HEK293T (cell line): ENCODE measurements around the gene ROR1.

ENCODE experiments used
- ELF4 ChIP-seq: fragments of 450-650 bp; IDR thresholded peaks from 2 replicates; pipeline ENCODE4 v1.6.1; 2017; ENCODE audit warnings: antibody characterized with exemption
- FOXM1 ChIP-seq: fragments of 450-650 bp; IDR thresholded peaks from 2 replicates; pipeline ENCODE4 v1.6.1; 2017; ENCODE audit warnings: mild to moderate bottlenecking, borderline replicate concordance
- L3MBTL2 ChIP-seq: fragments of 450-650 bp; conservative IDR thresholded peaks from 2 replicates; pipeline ENCODE4 v1.6.1; 2016; ENCODE audit warnings: mild to moderate bottlenecking
- PKNOX1 ChIP-seq: fragments of 450-650 bp; IDR thresholded peaks from 2 replicates; pipeline ENCODE4 v1.6.1; 2016
- SP1 ChIP-seq: fragments of 450-650 bp; IDR thresholded peaks from 2 replicates; pipeline ENCODE4 v1.6.1; 2017
- SUZ12 ChIP-seq: fragments of 450-650 bp; IDR thresholded peaks from 2 replicates; pipeline ENCODE4 v1.6.1; 2016; ENCODE audit warnings: mild to moderate bottlenecking
- TARDBP ChIP-seq: fragments of 450-650 bp; IDR thresholded peaks from 2 replicates; pipeline ENCODE4 v1.6.1; 2016

GRCh38 chr1:64116537-64116936 is 342.7 kb downstream of the ROR1 start:
- TF ChIP-seq FOXM1 (no peak), SP1 (no peak), PKNOX1 (no peak), L3MBTL2 (no peak), ELF4 (no peak), TARDBP (no peak), SUZ12 (no peak)
